WI38 (cell line): ENCODE measurements around the gene FBXO5.

Experiments
- H3K4me3 ChIP-seq: 2 replicates; pipeline ENCODE4 v1.5.1; 2011; ENCODE audit warnings: low read depth, mild to moderate bottlenecking, control low read depth, low read length
- CTCF ChIP-seq: IDR thresholded peaks from 2 replicates; pipeline ENCODE4 v1.5.1; 2012; ENCODE audit warnings: low read depth, mild to moderate bottlenecking, control low read depth, low read length

Gene FBXO5

DNA sequence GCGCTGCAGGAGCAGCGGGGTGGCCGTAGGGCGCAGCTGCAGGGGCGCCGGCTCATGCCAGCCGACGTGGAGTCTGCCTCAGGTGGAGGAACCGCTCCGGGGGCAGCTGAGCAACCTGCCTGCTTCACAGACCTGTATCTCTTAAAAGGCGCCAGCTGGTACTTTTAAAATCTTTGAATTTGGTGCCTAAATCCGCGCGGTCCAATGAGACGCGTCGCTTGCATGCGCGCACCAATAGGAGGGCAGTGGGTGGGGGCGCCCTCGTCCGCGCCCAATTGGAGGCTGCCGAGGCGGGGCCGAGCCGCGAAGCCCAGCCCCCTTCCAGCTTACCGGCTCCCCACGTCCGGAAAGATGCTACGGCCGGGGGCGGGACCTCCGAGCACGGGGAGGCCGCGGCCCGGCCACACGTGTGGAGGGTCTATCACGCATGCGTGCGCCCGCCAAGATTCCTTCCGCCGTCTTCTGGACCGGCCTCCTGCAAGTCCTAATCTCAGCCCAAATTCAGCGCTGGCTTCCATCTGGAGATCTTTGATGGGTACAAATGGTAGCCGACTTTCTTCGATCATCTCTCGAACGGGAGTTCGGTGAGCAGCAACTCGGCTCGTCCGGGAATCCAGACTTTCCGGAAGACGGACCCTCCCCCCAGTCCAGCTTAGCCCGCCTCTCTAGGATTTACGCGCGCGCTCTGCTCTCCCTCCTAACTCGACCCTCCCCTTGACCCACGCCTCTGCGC is at the start of gene FBXO5:
TSS of gene FBXO5 (minus strand) at position 138 of the 733 bp plus-strand sequence. CDS start at position 56, 82 bp downstream.
- peak within 1 kb of the TSS; percentile 93 for H3K4me3 ChIP-seq
- TF ChIP-seq CTCF: no peak

GRCh38 chr6:153032255-153032882 is 49.5 kb upstream of the FBXO5 start:
- TF ChIP-seq CTCF: no peak; the same call in 1 of the 2 replicates
- H3K4me3 ChIP-seq: no peak overlapping the region

DNA sequence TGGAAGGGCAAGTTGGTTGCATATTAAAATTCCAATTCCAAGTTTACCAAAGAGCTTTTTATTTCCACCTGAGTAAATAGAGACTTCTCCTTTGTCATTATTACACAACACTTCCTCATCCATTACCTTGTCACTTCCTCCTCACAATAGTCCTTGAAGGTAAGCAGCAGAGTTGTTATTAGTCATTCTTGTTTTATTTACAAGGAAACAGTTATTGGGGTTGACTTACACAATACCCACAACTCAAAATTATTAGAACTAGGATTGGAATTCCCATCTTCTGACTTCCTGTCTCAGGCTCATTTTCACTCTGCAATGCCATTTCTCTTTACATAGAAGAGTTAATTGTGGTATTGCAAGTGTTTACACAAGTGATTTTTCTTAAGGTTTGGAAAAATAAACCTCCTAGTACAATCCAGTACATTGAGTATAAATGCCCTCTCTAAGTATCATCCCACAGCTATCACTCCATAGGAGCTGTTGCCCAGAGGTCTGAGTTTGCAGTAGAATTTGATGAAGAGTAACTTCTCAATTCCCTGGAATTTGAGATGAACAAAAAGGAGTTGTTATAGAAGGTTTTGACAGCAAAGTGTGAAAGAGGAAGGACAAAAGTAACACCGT is 48.6 kb upstream of the FBXO5 start:
- H3K4me3 ChIP-seq: no peak overlapping the region
- TF ChIP-seq CTCF: no peak

DNA sequence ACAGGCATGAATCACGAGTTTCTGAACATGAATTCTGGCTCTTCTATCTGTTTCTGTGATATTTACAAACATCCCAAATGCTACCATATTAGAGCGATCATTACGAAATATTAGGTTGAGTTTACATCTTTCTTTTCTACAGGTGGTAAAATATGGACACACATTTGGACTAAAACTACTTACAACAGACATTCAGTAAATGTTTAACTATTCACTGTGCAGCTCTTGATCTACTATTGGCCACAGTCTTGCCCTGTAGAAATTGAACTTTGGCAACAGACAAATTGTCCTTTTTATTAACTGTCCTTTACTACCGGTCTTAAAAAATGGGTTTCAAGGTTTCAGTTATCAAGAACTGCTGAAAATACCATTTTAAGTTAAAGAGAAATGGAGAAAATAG is 46.1 kb upstream of the FBXO5 start:
- no peak overlapping the region for H3K4me3 ChIP-seq
- no peak for TF ChIP-seq CTCF

DNA sequence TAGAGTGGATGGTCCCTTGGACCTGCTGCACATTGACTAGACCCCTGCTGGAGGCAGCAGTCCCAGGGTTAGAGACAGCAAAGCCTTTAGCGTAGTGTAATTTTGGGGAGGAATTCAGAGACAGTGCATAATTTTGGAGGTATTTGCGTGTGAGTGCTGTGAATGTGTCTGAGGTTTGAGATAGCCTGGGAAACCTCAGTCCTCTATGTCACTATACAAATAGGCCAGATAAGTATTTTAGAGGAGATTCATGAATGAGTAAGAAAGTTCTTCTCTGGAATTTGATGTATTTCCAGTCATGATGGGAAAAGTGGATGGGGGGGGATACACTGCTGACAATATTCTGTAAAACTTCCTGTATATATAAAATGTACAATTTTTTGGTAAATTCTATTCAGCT is 45.4 kb upstream of the FBXO5 start:
- TF ChIP-seq CTCF: no peak
- H3K4me3 ChIP-seq: no peak overlapping the region

DNA sequence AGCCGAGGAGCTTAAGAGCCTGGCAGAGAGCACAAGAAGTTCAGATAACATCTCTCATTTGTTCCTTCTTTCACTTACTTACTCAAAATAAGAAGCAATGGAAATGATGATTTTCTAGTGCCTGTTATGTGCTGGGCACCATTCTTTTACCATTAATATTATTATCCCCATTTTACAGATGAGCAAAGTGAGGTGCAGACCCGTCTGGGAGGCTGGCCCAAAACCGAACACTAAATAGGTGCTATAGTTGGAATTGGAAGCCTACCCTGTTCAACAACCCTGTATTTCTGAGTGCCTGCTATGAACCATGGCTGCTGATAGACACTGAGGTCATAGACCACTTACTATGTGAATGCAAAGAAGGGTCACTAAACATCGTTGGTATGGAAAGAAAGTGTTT is 44.6 kb upstream of the FBXO5 start:
- TF ChIP-seq CTCF: no peak
- no peak overlapping the region for H3K4me3 ChIP-seq

GRCh38 chr6:153024709-153025017 is 41.8 kb upstream of the FBXO5 start:
- TF ChIP-seq CTCF: no peak

More at GRCh38 chr6:153024709-153025017, 41.8 kb upstream of the FBXO5 start:
- no peak overlapping the region for H3K4me3 ChIP-seq
